Fibroblast of pulmonary artery (primary cell): ENCODE results near the gene EBI3.
A peak's percentile ranks its signal among the peaks of the same experiment; 100 is the strongest.
"Not testable (repeated sequence)": the region's sequence is repeated elsewhere in the genome, so short reads cannot be mapped to it uniquely, and the experiment has no call there.

Experiments used
- DNase-seq: peaks from one replicate; pipeline ENCODE4 v3.0.0-alpha.2; 2010; ENCODE audit warnings: low read depth
- H3K4me3 ChIP-seq: replicated peaks from 2 replicates; pipeline ENCODE4 v1.5.1; 2011; ENCODE audit warnings: low read depth, mild to moderate bottlenecking, control low read depth, low read length, moderate library complexity
- CTCF ChIP-seq: IDR thresholded peaks from 2 replicates; pipeline ENCODE4 v1.5.1; 2011; ENCODE audit warnings: mild to moderate bottlenecking, control low read depth, low read length, inconsistent platforms; ENCODE audit errors: missing control alignments

The EBI3 gene

GRCh38 chr19:4266253-4267000, 37.1 kb downstream of the EBI3 start:
- no peak overlapping the region for H3K4me3 ChIP-seq
- no peak for DNase-seq
- no peak for TF ChIP-seq CTCF

DNA sequence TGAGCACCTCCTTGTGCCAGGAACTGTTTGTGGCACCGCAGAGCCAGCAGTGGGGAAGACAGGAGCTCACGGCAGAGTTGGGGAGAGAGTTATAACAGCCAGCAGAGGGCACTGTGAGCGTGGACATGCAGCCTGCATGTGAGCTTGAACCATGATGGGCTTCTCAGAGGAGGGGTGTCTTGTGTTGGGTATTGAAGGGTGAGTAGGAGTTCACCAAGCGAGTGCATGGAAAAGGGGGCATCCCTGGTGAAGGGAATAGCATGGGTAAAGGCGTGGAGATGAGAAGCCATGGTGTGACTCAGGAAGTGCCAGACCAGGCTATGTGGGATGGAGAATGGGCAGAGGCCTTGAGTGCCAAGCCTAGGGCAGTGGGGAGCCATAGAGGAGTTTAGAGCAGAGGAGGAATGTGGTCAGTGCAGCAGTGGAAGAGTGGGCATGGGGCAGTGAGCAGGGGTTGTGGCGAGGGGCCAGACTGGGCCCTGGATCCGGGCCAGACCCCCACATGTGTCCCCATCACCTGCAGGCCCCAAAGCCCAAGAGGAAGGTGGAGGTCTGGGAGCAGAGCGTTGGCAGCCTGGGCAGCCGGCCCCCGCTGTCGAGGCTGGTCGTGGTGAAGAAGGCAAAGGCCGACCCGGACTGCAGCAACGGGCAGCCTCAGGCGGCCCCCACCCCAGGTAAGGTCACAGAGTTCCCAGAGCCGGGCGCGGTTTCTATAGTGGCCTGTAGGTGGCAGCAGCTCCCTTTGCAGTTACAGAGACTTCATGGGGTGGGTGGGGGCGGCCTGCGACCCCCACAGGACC, 38.0 kb downstream of the EBI3 start:
- peak; percentile 57 for DNase-seq
- peak; percentile 60 for TF ChIP-seq CTCF
- no peak overlapping the region for H3K4me3 ChIP-seq

DNA sequence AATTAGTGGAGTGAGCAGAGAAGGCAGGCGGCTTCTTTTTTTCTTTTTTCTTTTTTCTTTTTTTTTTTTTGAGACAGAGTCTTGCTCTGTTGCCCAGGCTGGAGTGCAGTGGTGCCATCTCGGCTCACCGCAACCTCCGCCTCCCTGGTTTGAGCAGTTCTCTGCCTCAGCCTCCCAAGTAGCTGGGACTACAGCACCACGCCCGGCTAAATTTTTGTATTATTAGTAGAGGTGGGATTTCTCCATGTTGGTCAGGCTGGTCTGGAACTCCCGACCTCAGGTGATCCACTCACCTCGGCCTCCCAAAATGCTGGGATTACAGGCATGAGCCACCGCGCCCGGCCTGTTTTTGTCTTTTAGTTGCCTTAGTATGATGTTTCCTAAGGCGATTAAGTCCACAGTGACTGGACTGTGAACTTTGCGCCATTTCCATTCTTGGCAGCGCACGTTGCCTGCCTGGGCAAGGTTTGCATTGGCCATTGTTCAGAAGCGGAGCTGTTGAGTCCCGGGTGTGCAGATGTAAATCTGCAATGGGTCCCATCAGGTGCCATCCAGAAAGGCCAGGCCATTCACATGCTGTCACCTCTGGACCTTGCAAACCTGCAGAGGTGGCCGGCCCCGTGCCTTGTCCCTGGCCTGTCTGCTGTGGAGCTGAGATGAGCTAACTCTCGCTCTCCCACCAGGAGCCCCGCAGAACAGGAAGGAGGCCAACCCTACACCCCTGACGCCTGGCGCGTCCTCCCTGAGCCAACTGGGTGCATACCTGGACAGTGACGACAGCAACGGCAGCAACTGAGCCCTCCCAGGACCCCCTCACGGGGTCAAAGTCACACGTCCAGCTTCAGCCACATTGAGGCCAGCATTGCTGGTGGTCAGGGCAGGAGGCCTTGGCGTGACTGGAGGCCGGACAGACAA, 38.8 kb downstream of the EBI3 start:
- H3K4me3 ChIP-seq = no peak overlapping the region
- no peak for TF ChIP-seq CTCF
- DNase-seq = no peak

DNA sequence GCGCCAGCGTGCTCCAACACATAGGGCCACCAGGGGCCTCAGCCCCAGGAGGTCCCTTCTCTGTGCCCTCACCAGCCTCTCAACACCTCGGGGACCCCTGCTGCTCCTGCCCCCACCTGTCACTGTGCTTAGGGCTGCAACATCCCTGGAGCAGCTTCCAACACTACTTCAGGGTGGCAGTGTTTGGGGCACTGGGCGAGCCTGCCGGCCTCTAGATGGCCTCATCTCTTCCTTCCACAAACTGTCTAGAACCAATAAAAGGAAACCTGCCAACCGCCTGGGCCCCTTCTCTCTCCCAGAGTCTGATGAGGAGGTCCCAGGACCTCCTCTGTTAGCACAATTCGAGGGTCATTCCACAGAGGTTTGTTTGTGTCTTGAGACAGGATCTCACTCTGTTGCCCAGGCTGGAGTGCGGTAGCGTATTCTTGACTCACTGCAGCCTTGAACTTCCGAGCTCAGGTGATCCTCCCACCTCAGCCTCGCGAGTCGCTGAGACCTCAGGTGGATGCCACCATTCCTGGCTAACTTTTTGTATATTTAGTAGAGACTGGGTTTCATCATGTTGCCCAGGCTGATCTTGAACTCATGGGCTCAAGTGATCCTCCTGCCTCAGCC, 39.6 kb downstream of the EBI3 start:
- H3K4me3 ChIP-seq = no peak overlapping the region
- TF ChIP-seq CTCF = no peak
- no peak for DNase-seq

DNA sequence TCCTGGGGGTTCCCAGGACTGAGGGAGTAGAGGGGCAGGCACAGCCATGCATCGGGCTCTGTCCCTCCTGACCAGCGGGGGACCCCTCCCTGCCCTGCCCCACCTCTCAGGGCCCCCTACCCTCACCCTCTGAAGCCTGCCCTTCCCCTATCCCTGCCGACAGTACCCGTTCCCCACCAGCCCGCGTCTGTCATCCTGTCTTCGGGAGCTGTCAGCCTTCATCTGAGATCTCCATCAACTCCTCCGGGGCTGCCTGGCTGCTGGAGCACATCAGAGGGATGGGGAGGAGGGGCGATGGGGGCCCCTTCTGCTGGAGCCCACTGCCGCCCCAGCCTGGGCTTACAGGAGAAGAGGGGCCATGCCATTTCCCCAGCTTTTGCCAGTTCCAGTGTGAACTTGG, 43.6 kb downstream of the EBI3 start:
- H3K4me3 ChIP-seq = no peak overlapping the region
- DNase-seq = no peak
- no peak for TF ChIP-seq CTCF

DNA sequence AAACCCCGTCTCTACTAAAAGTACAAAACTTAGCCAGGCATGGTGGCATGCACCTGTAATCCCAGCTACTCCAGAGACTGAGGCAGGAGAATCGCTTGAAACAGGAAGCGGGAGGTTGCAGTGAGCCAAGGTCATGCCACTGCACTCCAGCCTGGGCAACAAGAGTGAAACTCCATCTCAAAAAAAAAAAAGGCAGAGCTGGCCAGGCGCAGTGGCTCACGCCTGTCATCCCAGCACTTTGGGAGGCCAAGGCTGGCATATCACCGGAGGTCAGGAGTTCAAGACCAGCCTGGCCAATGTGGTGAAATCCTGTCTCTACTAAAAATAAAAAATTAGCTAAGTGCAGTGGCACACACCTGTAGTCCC, 45.0 kb downstream of the EBI3 start:
- H3K4me3 ChIP-seq, DNase-seq: not testable (repeated sequence)

GRCh38 chr19:4277191-4277696, 47.9 kb downstream of the EBI3 start:
- no peak for DNase-seq
- TF ChIP-seq CTCF = no peak
- H3K4me3 ChIP-seq = no peak overlapping the region
